ENCODE results near the gene SERTM1.

GRCh38 chr13:36709136-36709890, 35.5 kb downstream of the SERTM1 start:
- no peak for TF ChIP-seq CTCF (conservative IDR thresholded peaks at IDR 0.05; ENCODE audit: low read depth, low read length)
- no peak for TF ChIP-seq EZH2phosphoT487 (IDR thresholded peaks at IDR 0.05; ENCODE audit: borderline replicate concordance, low read length)
